Mesenchymal stem cell (in vitro differentiated cells and primary cell): ENCODE measurements around the gene SYNJ2.

Experiments
- DNase-seq: peaks from one replicate; pipeline ENCODE4 v3.0.0-alpha.2; 2013
- H2AFZ ChIP-seq: one replicate; pipeline ENCODE4 v1.6.1; 2013; ENCODE audit warnings: low read depth, mild to moderate bottlenecking, control low read depth, inconsistent platforms, low read length, moderate library complexity
- H2AK5ac ChIP-seq: 2 replicates; pipeline ENCODE4 v1.6.1; 2013; ENCODE audit warnings: low read length, moderate library complexity, mild to moderate bottlenecking, inconsistent platforms; ENCODE audit not compliant: severe bottlenecking
- H2BK120ac ChIP-seq: one replicate; pipeline ENCODE4 v1.6.1; 2013; ENCODE audit warnings: low read depth, mild to moderate bottlenecking, inconsistent platforms, low read length, moderate library complexity
- H2BK12ac ChIP-seq, 2 experiments: one replicate each; pipeline ENCODE4 v1.6.1; 2013; ENCODE audit warnings: inconsistent platforms in 2 of 2, low read length in 2 of 2, mild to moderate bottlenecking in 2 of 2, moderate library complexity in 2 of 2, control low read depth in 1 of 2
- H2BK15ac ChIP-seq: one replicate; pipeline ENCODE4 v1.6.1; 2013; ENCODE audit warnings: mild to moderate bottlenecking, low read depth, inconsistent platforms; ENCODE audit not compliant: poor library complexity, severe bottlenecking
- H2BK5ac ChIP-seq: 2 replicates; pipeline ENCODE4 v1.6.1; 2013; ENCODE audit warnings: low read depth, mild to moderate bottlenecking, low read length, control low read depth, inconsistent platforms; ENCODE audit not compliant: poor library complexity, severe bottlenecking
- H3K14ac ChIP-seq, 2 experiments: one replicate each; pipeline ENCODE4 v1.6.1; 2013; ENCODE audit warnings: inconsistent platforms in 2 of 2, low read length in 2 of 2, control low read depth in 1 of 2, mild to moderate bottlenecking in 1 of 2, moderate library complexity in 1 of 2
- H3K18ac ChIP-seq, 2 experiments: one replicate each; pipeline ENCODE4 v1.6.1; 2013; ENCODE audit warnings: inconsistent platforms in 2 of 2, low read length in 2 of 2, control low read depth in 1 of 2, low read depth in 1 of 2, mild to moderate bottlenecking in 1 of 2
- H3K23ac ChIP-seq, 2 experiments: one replicate each; pipeline ENCODE4 v1.6.1; 2013; ENCODE audit warnings: inconsistent platforms in 2 of 2, low read length in 2 of 2, mild to moderate bottlenecking in 2 of 2, moderate library complexity in 2 of 2, control low read depth in 1 of 2
- H3K27ac ChIP-seq: 2 replicates; pipeline ENCODE4 v1.5.1; 2013; ENCODE audit warnings: mild to moderate bottlenecking, moderate library complexity, low read length, control low read depth, inconsistent platforms; ENCODE audit not compliant: poor library complexity, severe bottlenecking
- H3K27me3 ChIP-seq, 2 experiments: 2 replicates each; pipeline versions ENCODE4 v1.6.1 to v1.7.0; 2013; ENCODE audit warnings: low read length in 2 of 2, mild to moderate bottlenecking in 2 of 2, moderate library complexity in 2 of 2, control low read depth in 1 of 2, inconsistent platforms in 1 of 2; ENCODE audit not compliant: control insufficient read depth in 1 of 2, insufficient read depth in 1 of 2
- H3K36me3 ChIP-seq, 2 experiments: 2 replicates each; pipeline versions ENCODE4 v1.6.1 to v1.7.0; 2013; ENCODE audit warnings: low read length in 2 of 2, control low read depth in 1 of 2, inconsistent platforms in 1 of 2, low read depth in 1 of 2, mild to moderate bottlenecking in 1 of 2; ENCODE audit not compliant: insufficient read depth in 2 of 2, control insufficient read depth in 1 of 2
- H3K4ac ChIP-seq, 2 experiments: one replicate each; pipeline ENCODE4 v1.6.1; 2013; ENCODE audit warnings: inconsistent platforms in 2 of 2, low read length in 2 of 2, mild to moderate bottlenecking in 2 of 2, moderate library complexity in 2 of 2, control low read depth in 1 of 2, low read depth in 1 of 2
- H3K4me1 ChIP-seq: 2 replicates; pipeline ENCODE4 v1.6.1; 2013; ENCODE audit warnings: low read depth, low read length, control low read depth; ENCODE audit not compliant: control insufficient read depth, insufficient read depth
- H3K4me2 ChIP-seq: 2 replicates; pipeline ENCODE4 v1.6.1; 2013; ENCODE audit warnings: low read length, mild to moderate bottlenecking, inconsistent platforms; ENCODE audit not compliant: poor library complexity, severe bottlenecking
- H3K4me3 ChIP-seq, 2 experiments: 2 replicates each; pipeline versions ENCODE4 v1.5.1 to v1.7.0; 2013; ENCODE audit warnings: low read length in 2 of 2, mild to moderate bottlenecking in 2 of 2, control low read depth in 1 of 2, low read depth in 1 of 2; ENCODE audit not compliant: insufficient read depth in 1 of 2
- H3K79me1 ChIP-seq: replicated peaks from 2 replicates; pipeline ENCODE4 v1.6.1; 2013; ENCODE audit warnings: mild to moderate bottlenecking, control low read depth, low read length, inconsistent platforms; ENCODE audit not compliant: poor library complexity, severe bottlenecking
- H3K9ac ChIP-seq: 2 replicates; pipeline ENCODE4 v1.7.0; 2013; ENCODE audit warnings: mild to moderate bottlenecking, low read length, moderate library complexity
- H3K9me3 ChIP-seq: 2 replicates; pipeline ENCODE4 v1.7.0; 2013; ENCODE audit warnings: mild to moderate bottlenecking, low read length; ENCODE audit not compliant: control insufficient read depth
- H4K8ac ChIP-seq: one replicate; pipeline ENCODE4 v1.6.1; 2013; ENCODE audit warnings: inconsistent platforms, mild to moderate bottlenecking, low read length, moderate library complexity
- H4K91ac ChIP-seq: one replicate; pipeline ENCODE4 v1.6.1; 2013; ENCODE audit warnings: mild to moderate bottlenecking, low read length, inconsistent platforms
- WGBS: methylation state at CpG from one replicate; pipeline ENCODE4 v1.1.7; 2013; ENCODE audit warnings: mixed read lengths; 5-methylcytosine and 5-hydroxymethylcytosine counted together

SYNJ2 gene

DNA sequence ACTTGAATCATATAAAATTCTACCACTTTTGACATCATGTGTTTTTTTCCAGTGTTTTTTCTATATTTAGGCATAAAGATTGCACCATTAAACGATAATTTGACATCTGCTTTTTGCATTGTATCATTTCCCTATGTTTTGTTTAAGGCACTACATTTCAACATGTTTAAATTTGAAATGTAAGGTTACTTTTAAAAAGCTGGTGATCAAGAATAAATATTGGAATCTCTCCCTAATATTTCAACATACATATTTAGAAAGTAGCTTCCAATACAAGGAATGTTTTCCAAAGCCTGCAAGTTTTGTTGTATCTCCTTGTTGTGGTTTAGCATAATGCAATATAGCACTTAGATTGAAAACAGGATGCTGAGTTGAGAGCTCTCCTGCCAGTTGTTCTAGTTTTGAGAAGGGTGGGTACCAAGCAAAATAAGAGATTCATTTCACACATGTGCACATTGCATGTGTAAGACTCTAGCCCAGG lies 76.5 kb downstream of the SYNJ2 start:
- peaks cover 30% of the 10 kb centered on the region for H3K79me1 ChIP-seq

DNA sequence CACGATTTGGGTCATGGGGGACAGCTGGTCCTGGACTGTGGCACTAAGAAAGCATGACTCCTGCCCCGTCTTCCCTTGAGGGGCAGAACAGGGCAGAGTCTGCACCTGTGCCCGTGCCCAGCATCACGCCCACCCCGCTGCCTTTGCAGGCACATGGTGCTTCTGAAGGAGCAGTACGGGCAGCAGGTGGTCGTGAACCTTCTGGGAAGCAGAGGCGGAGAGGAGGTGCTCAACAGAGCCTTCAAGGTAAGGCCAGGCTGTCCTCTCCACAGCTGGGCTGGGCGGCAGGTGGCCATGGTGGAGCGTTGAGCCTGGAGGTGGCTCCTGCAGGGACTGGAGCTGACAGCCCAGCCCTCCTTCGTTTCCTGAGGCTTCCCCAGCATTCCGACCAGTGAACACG lies 77.4 kb downstream of the SYNJ2 start:
- H3K79me1 ChIP-seq, result peaks cover 35% of the 10 kb centered on the region
- peaks cover 4% of the 10 kb centered on the region for H3K9me3 ChIP-seq
- peak overlapping the region; percentile 24 for H2BK120ac ChIP-seq
- 97% methylated on average over 12 of the region's 13 CpGs for WGBS
- no peak overlapping the region for H3K27ac ChIP-seq
- H3K18ac ChIP-seq, result no peak overlapping the region
- H3K14ac ChIP-seq, result no peak overlapping the region
- H2BK5ac ChIP-seq, result no peak overlapping the region
- H3K36me3 ChIP-seq, result peaks cover 60 to 66% of the 10 kb centered on the region in 2 experiments
- peak overlapping the region; percentile 46 for H4K91ac ChIP-seq
- H3K4me1 ChIP-seq, result peaks cover 42% of the 10 kb centered on the region
- H3K23ac ChIP-seq, result no peak overlapping the region
- H2AK5ac ChIP-seq, result no peak overlapping the region
- no peak for DNase-seq
- H2AFZ ChIP-seq, result no peak overlapping the region
- H3K4me2 ChIP-seq, result no peak overlapping the region
- no peak overlapping the region for H4K8ac ChIP-seq
- H3K9ac ChIP-seq, result peak overlapping the region; percentile 89
- H3K4me3 ChIP-seq, result no peak overlapping the region
- no peak overlapping the region for H2BK15ac ChIP-seq
- no peaks in the 10 kb centered on the region for H3K27me3 ChIP-seq
- no peak overlapping the region for H3K4ac ChIP-seq
- no peak overlapping the region for H2BK12ac ChIP-seq

More for the DNA sequence above, 76.5 kb downstream of the SYNJ2 start:
- Histone ChIP-seq H3K23ac (no peak overlapping the region), H2BK15ac (no peak overlapping the region), H4K91ac (no peak overlapping the region), H3K4me2 (no peak overlapping the region), H3K27me3 (no peaks in the 10 kb centered on the region), H4K8ac (no peak overlapping the region), H2BK12ac (no peak overlapping the region), H3K4me1 (peaks cover 42% of the 10 kb centered on the region), H3K4ac (no peak overlapping the region), H3K4me3 (no peak overlapping the region), H3K18ac (no peak overlapping the region), H3K14ac (no peak overlapping the region), H3K27ac (no peak overlapping the region), H2BK120ac (no peak overlapping the region), H2BK5ac (no peak overlapping the region), H3K9ac (peak overlapping the region; percentile 89), H3K36me3 (peaks cover 62 to 66% of the 10 kb centered on the region in 2 experiments), H3K9me3 (peaks cover 4% of the 10 kb centered on the region), H2AFZ (no peak overlapping the region), H2AK5ac (no peak overlapping the region)
- peak; percentile 10 for DNase-seq
- no CpG with 5 or more reads among the region's 1 CpG for WGBS

DNA sequence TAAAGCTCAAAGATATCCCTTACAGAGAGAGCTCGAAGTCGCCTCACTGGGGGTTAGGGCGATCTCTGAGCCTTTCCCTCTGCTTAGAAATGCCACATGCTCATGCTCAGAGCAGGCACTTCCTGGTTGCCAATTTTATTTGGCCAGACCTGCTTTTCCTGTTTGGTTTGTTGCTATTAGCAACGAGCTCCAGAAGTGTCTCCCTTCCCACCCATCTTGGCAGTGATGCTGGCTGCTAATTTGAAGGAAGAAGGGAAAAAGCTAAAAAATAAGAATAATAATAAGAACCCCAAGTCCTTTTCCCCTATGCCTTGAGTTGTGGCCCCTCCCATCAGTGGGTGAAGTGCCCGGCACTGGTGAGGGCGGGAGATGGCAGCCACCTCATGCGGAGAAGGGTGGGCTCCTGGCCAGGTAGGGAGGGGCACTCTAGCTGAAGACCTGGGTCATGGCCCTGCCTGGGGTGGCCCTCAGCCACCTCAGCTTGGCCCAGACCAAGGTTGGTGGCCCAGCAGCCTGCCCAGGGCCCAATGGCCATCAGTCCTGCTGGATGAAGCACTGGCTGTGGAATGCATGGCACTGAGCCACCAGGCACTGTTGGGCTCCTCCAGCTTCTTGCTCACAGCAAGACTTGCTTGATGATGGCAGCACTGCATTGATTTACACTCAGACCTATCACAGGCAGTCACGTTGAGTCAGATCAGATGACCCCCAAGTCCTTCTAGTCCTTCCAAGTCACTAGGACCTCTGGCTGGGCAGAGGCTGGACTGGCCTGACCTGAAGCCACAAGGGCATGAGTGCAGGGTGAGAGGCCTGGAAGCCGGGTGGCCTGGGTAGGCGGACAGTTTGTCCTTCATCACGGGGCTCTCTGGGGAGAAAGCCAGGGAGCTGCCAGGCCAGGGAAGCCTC lies 79.0 kb downstream of the SYNJ2 start:
- H2BK5ac ChIP-seq, result no peak overlapping the region
- H4K8ac ChIP-seq, result peak overlapping the region; percentile 39
- H3K4me3 ChIP-seq, result no peak overlapping the region
- peaks cover 29% of the 10 kb centered on the region for H3K79me1 ChIP-seq
- H2BK15ac ChIP-seq, result peak overlapping the region; percentile 92
- peak overlapping the region; percentile 37 for H3K27ac ChIP-seq
- peaks cover 4% of the 10 kb centered on the region for H3K9me3 ChIP-seq
- peaks cover 46% of the 10 kb centered on the region for H3K4me1 ChIP-seq
- H3K14ac ChIP-seq, result no peak overlapping the region
- H3K36me3 ChIP-seq, result peaks cover 67 to 72% of the 10 kb centered on the region in 2 experiments
- peak overlapping the region; percentile 93 for H3K9ac ChIP-seq
- H4K91ac ChIP-seq, result peak overlapping the region; percentile 40
- H2BK12ac ChIP-seq, result peak overlapping the region in 1 of 2 experiments; percentile 76
- H2BK120ac ChIP-seq, result no peak overlapping the region
- peak overlapping the region; percentile 19 to 57 for H3K4ac ChIP-seq
- no peak overlapping the region for H3K23ac ChIP-seq
- no peak overlapping the region for H2AFZ ChIP-seq
- no peaks in the 10 kb centered on the region for H3K27me3 ChIP-seq
- peak overlapping the region in 1 of 2 experiments; percentile 13 for H3K18ac ChIP-seq
- peak; percentile 90 for DNase-seq
- peak overlapping the region; percentile 62 for H2AK5ac ChIP-seq
- WGBS, result 92% methylated on average over 11 of the region's 11 CpGs
- H3K4me2 ChIP-seq, result no peak overlapping the region

DNA sequence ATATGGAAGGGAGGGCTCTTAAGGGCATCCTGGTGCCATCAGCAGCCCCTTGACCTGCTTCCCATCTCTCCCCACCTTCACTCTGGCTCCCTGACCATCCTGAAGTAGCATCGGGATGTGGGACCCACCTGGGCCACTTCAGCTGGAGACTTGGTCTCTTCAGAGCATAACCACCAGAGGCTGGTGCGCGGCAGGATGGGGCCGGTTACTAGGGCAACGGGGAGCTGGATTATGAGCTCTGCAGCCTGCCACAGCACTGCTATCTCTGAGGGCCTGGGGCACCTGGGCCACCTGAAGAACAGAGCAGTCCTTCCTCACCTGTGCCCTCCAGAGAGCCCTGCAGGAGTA lies 79.7 kb downstream of the SYNJ2 start:
- Histone ChIP-seq H3K27ac (no peak overlapping the region), H3K23ac (no peak overlapping the region), H3K79me1 (peaks cover 26% of the 10 kb centered on the region), H3K27me3 (no peaks in the 10 kb centered on the region), H3K4ac (no peak overlapping the region), H2BK120ac (no peak overlapping the region), H3K36me3 (peaks cover 67 to 73% of the 10 kb centered on the region in 2 experiments), H2BK12ac (no peak overlapping the region), H3K18ac (no peak overlapping the region), H2AK5ac (no peak overlapping the region), H2AFZ (no peak overlapping the region), H3K14ac (no peak overlapping the region), H2BK15ac (no peak overlapping the region), H3K4me1 (peaks cover 43% of the 10 kb centered on the region), H3K9ac (peak overlapping the region; percentile 93), H3K9me3 (peaks cover 4% of the 10 kb centered on the region), H4K8ac (no peak overlapping the region), H3K4me3 (no peak overlapping the region), H3K4me2 (no peak overlapping the region), H2BK5ac (no peak overlapping the region), H4K91ac (no peak overlapping the region)
- DNase-seq, result no peak
- WGBS, result 95% methylated on average over 5 of the region's 5 CpGs
